ENCODE results near the gene CHRM2. TPM values are rescaled to one million over a fixed set of nuclear protein-coding genes. Genes with fewer than 3 reads are reported as not detected.
"Not testable (repeated sequence)": the region's sequence is repeated elsewhere in the genome, so short reads cannot be mapped to it uniquely, and the experiment has no call there.

CHRM2 gene
- total RNA-seq: 1 to 10 TPM in 1 of 4 donors, under 1 TPM in 1, not detected in 2; 0.49 to 5.6 TPM

- peaks cover 0 to 16% of the 10 kb centered on the region in 2 donors for H3K4me1 ChIP-seq
- H3K9me3 ChIP-seq: no peaks in the 10 kb centered on the region
- no peak within 1 kb of the TSS for H3K27ac ChIP-seq
- H3K27me3 ChIP-seq: peaks cover 0 to 4% of the 10 kb centered on the region in 2 donors
- intact Hi-C loops (cut with DNase I; ENCODE audit: low total_unique reads): no loop called here
- no peak for TF ChIP-seq POLR2A (IDR thresholded peaks at IDR 0.05)
- TF ChIP-seq CTCF (IDR thresholded peaks at IDR 0.05): no peak
- no peak for DNase-seq
- H3K4me3 ChIP-seq: peak within 1 kb of the TSS; percentile 12 to 19
- H3K36me3 ChIP-seq: no peaks in the 10 kb centered on the region
Measured at GRCh38 chr7:136868496-136869000, at the start of gene CHRM2. Gene CHRM2, plus strand, starts transcription at chr7:136868652. Its CDS starts 146,214 bp downstream, at chr7:137014866.

GRCh38 chr7:136831398-136831797 is 37.1 kb upstream of the CHRM2 start:
- H3K9me3 ChIP-seq; DNase-seq; H3K4me3 ChIP-seq; H3K27ac ChIP-seq; H3K27me3 ChIP-seq; H3K36me3 ChIP-seq; H3K4me1 ChIP-seq; intact Hi-C loops (cut with DNase I; ENCODE audit: low total_unique reads): not testable (repeated sequence)

GRCh38 chr7:136845899-136846465 is 22.5 kb upstream of the CHRM2 start:
- H3K27ac ChIP-seq: no peak overlapping the region
- no peak overlapping the region for H3K4me3 ChIP-seq
- intact Hi-C loops (cut with DNase I; ENCODE audit: low total_unique reads): no loop called here
- H3K9me3 ChIP-seq: no peaks in the 10 kb centered on the region
- no peaks in the 10 kb centered on the region for H3K27me3 ChIP-seq
- H3K36me3 ChIP-seq: no peaks in the 10 kb centered on the region
- DNase-seq: no peak
- no peak for TF ChIP-seq CTCF (IDR thresholded peaks at IDR 0.05)
- no peak for TF ChIP-seq POLR2A (IDR thresholded peaks at IDR 0.05)
- H3K4me1 ChIP-seq: no peaks in the 10 kb centered on the region

- Histone ChIP-seq H3K4me3 (no peak overlapping the region), H3K4me1 (no peaks in the 10 kb centered on the region), H3K9me3 (no peaks in the 10 kb centered on the region), H3K36me3 (no peaks in the 10 kb centered on the region), H3K27ac (no peak overlapping the region), H3K27me3 (no peaks in the 10 kb centered on the region)
- TF ChIP-seq CTCF (IDR thresholded peaks at IDR 0.05) (no peak), POLR2A (IDR thresholded peaks at IDR 0.05) (no peak)
- intact Hi-C loops (cut with DNase I; ENCODE audit: low total_unique reads): no loop called here
- DNase-seq: no peak
Measured at GRCh38 chr7:136847858-136848257, 20.6 kb upstream of the CHRM2 start.

GRCh38 chr7:136853654-136854053 is 14.8 kb upstream of the CHRM2 start:
- Histone ChIP-seq H3K27me3 (no peaks in the 10 kb centered on the region), H3K4me1 (no peaks in the 10 kb centered on the region), H3K4me3 (no peak overlapping the region), H3K27ac (no peak overlapping the region), H3K9me3 (no peaks in the 10 kb centered on the region), H3K36me3 (no peaks in the 10 kb centered on the region)
- no peak for DNase-seq
- intact Hi-C loops (cut with DNase I; ENCODE audit: low total_unique reads): no loop called here
- TF ChIP-seq POLR2A (IDR thresholded peaks at IDR 0.05) (no peak), CTCF (IDR thresholded peaks at IDR 0.05) (no peak)

Data from uterus (tissue), 4 donors.